Adrenal gland (tissue), 12 donors: ENCODE results near the gene CAPN15. TPM values are rescaled to one million over a fixed set of nuclear protein-coding genes. Genes with fewer than 3 reads are reported as not detected.

Source experiments
- DNase-seq, 7 donors: peaks; one replicate each; pipeline ENCODE4 v3.0.0-alpha.2; 2019 to 2020
- H3K27ac ChIP-seq, 5 donors: fragments of 200-600 bp; sonication (generic) in 4 of 5; 1 replicate in 3 of 5; 2 replicates in 2 of 5; pipeline versions ENCODE4 v1.5.1 to v1.8.0; 2016 to 2020; ENCODE audit warnings: mild to moderate bottlenecking in 1 of 5
- H3K27me3 ChIP-seq: fragments of 200-600 bp; 2 replicates; pipeline ENCODE4 v1.8.0; 2021
- H3K36me3 ChIP-seq, 2 donors: fragments of 200-600 bp; replicated peaks in 1 of 2; 1 replicate in 1 of 2; 2 replicates in 1 of 2; pipeline versions ENCODE4 v1.5.1 to v1.8.0; 2018 to 2022
- H3K4me1 ChIP-seq, 2 donors: fragments of 200-600 bp; replicated peaks in 1 of 2; 1 replicate in 1 of 2; 2 replicates in 1 of 2; pipeline versions ENCODE4 v1.5.1 to v1.8.0; 2018 to 2021
- H3K4me3 ChIP-seq, 4 donors: fragments of 200-600 bp; sonication (generic) in 3 of 4; one replicate each; pipeline ENCODE4 v1.5.1; 2016 to 2018
- H3K9me3 ChIP-seq, 3 donors: fragments of 200-600 bp; sonication (generic) in 1 of 3; replicated peaks in 1 of 3; 1 replicate in 2 of 3; 2 replicates in 1 of 3; pipeline versions ENCODE4 v1.5.1 to v1.8.0; 2016 to 2021
- POLR2A ChIP-seq, 2 donors: fragments of 450-650 bp; IDR thresholded peaks; one replicate each; pipeline ENCODE4 v1.6.1; 2017; ENCODE audit warnings: antibody characterized with exemption in 2 of 2, mild to moderate bottlenecking in 2 of 2, moderate library complexity in 1 of 2
- WGBS, 4 donors: extraction: QIAGEN DNeasy Blood & Tissue Kit in 2 of 4; methylation state at CpG; one replicate each; pipeline versions ENCODE4 v1.1.5 to v1.1.7; 2013 to 2017; 5-methylcytosine and 5-hydroxymethylcytosine counted together
- intact Hi-C, 2 donors: fragments of 100-400 bp; cut with DNase I; formaldehyde crosslinking; loops; one replicate each; pipeline versions ENCODE4 v1.14.1 to v1.15.0; 2022 to 2023
- polyA plus RNA-seq, 3 donors: library from polyadenylated mRNA; stranded (reverse); fragments of 200-250 nt in 2 of 3; fragments of 350-450 nt in 1 of 3; fragmentation: Illumina TruSeq in 1 of 3; extraction: RNeasy Lipid Tissue Mini Kit (QIAGEN cat#74804) in 1 of 3; gene quantifications; one replicate each; pipeline ENCODE4 v1.2.3, GENCODE V29; 2013 to 2014
- total RNA-seq, 9 donors: library from RNA; depleted of rRNA in 4 of 9; stranded (reverse); fragments of >200 nt in 4 of 9; fragments of 120-200 nt in 1 of 9; fragmentation: NEBNext Ultra II Directional in 1 of 9; extraction: Animal tissue kit (Norgen Biotek cat#: 25700) in 1 of 9; gene quantifications; one replicate each; pipeline versions ENCODE4 v1.1.0 to v1.2.4, GENCODE V29; 2013 to 2023
- TF ChIP-seq, protein P1 (sequence below), 6 experiments: fragments of 450-650 bp in 4 of 6; fragments of 200-600 bp in 2 of 6; sonication (generic) in 1 of 6; IDR thresholded peaks; 1 replicate in 5 of 6; 2 replicates in 1 of 6; pipeline versions ENCODE4 v1.5.1 to v1.8.0; 2016 to 2021; ENCODE audit warnings: antibody characterized with exemption in 6 of 6, mild to moderate bottlenecking in 2 of 6, moderate library complexity in 1 of 6
- donor health status: healthy with polysubstance abuse.
- donor health status: Bipolar disorder and iron deficiency.
- donor health status: DM: yes; HTN: yes; CAD: no.
- donor health status: DM: no; HTN: no; CAD: no.
- donor health status: DM: no; HTN: no; CAD: no.
- donor health status: DM: yes; HTN: yes; CAD: no.

Gene CAPN15
- total and polyA plus RNA-seq, 12 donors, result 2.3 to 91.8 (median 43.0) TPM

DNA sequence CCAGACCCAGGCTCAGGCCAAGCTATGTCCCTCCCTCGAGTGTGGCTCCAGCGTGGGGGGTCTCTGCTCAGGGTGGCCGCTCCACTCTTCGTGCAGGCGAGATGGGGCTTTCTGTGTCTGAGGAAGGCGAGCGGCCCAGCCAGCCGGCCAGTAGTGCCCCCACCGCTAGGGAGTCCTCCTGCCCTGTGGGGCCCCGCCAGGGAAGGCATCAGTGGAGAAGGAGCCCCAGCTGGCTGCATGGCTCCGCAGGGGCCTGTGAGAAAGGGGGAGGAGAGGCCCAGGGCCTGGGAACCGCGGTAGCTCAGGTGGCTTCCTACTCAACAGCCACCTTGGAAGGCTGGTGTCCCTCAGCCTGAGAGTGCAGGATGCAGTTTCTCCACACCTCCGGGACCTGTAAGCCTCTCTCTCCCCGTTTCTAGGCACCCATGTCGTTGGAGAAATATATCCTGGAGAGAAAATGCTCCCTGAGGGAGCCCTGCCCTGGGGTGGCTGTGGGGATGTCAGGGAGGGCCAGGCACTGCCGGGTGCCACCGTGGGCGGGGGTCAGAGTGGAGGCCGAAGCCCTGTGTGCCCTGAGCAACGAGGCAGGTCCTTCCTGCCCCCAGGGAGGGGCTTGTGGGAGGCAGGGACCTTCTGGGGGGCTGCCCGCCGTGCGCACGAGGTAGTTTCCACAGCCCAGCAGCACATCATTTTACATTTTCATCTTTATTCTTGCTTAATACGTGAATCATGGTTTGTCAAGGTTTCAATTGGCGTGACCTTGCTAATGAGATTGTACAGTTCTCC lies 45.5 kb downstream of the CAPN15 start:
- Histone ChIP-seq H3K36me3 (peaks cover 0 to 21% of the 10 kb centered on the region in 2 donors), H3K27me3 (no peaks in the 10 kb centered on the region), H3K4me3 (no peak overlapping the region), H3K4me1 (peaks cover 7 to 20% of the 10 kb centered on the region in 2 donors), H3K9me3 (no peaks in the 10 kb centered on the region), H3K27ac (no peak overlapping the region)
- DNase-seq, result no peak
- 61 to 82% (median 72%) methylated on average over 8 to 27 of the region's 27 CpGs for WGBS, 4 donors
- TF ChIP-seq, protein P1, sequence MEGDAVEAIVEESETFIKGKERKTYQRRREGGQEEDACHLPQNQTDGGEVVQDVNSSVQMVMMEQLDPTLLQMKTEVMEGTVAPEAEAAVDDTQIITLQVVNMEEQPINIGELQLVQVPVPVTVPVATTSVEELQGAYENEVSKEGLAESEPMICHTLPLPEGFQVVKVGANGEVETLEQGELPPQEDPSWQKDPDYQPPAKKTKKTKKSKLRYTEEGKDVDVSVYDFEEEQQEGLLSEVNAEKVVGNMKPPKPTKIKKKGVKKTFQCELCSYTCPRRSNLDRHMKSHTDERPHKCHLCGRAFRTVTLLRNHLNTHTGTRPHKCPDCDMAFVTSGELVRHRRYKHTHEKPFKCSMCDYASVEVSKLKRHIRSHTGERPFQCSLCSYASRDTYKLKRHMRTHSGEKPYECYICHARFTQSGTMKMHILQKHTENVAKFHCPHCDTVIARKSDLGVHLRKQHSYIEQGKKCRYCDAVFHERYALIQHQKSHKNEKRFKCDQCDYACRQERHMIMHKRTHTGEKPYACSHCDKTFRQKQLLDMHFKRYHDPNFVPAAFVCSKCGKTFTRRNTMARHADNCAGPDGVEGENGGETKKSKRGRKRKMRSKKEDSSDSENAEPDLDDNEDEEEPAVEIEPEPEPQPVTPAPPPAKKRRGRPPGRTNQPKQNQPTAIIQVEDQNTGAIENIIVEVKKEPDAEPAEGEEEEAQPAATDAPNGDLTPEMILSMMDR (IDR thresholded peaks at IDR 0.05), result no peak
- no peak for TF ChIP-seq POLR2A (IDR thresholded peaks at IDR 0.05)
- intact Hi-C loops, result no loop called here

DNA sequence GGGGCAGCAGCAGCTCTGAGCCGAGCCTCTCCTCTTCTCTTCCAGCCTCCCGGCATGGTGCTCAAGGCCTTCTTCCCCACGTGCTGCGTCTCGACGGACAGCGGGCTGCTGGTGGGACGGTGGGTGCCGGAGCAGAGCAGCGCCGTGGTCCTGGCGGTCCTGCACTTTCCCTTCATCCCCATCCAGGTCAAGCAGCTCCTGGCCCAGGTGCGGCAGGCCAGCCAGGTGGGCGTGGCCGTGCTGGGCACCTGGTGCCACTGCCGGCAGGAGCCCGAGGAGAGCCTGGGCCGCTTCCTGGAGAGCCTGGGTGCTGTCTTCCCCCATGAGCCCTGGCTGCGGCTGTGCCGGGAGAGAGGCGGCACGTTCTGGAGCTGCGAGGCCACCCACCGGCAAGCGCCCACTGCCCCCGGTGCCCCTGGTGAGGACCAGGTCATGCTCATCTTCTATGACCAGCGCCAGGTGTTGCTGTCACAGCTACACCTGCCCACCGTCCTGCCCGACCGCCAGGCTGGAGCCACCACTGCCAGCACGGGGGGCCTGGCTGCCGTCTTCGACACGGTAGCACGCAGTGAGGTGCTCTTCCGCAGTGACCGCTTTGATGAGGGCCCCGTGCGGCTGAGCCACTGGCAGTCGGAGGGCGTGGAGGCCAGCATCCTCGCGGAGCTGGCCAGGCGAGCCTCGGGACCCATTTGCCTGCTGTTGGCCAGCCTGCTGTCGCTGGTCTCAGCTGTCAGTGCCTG lies 46.7 kb downstream of the CAPN15 start:
- 94 to 99% (median 95%) methylated on average over 11 to 46 of the region's 46 CpGs for WGBS, 4 donors
- Histone ChIP-seq H3K4me1 (peaks cover 3 to 13% of the 10 kb centered on the region in 2 donors), H3K27me3 (no peaks in the 10 kb centered on the region), H3K4me3 (no peak overlapping the region), H3K27ac (no peak overlapping the region), H3K36me3 (peaks cover 0 to 21% of the 10 kb centered on the region in 2 donors), H3K9me3 (no peaks in the 10 kb centered on the region)
- intact Hi-C loops, result no loop called here
- no peak for TF ChIP-seq POLR2A (IDR thresholded peaks at IDR 0.05)
- TF ChIP-seq, protein P1 (IDR thresholded peaks at IDR 0.05), result no peak
- no peak for DNase-seq

DNA sequence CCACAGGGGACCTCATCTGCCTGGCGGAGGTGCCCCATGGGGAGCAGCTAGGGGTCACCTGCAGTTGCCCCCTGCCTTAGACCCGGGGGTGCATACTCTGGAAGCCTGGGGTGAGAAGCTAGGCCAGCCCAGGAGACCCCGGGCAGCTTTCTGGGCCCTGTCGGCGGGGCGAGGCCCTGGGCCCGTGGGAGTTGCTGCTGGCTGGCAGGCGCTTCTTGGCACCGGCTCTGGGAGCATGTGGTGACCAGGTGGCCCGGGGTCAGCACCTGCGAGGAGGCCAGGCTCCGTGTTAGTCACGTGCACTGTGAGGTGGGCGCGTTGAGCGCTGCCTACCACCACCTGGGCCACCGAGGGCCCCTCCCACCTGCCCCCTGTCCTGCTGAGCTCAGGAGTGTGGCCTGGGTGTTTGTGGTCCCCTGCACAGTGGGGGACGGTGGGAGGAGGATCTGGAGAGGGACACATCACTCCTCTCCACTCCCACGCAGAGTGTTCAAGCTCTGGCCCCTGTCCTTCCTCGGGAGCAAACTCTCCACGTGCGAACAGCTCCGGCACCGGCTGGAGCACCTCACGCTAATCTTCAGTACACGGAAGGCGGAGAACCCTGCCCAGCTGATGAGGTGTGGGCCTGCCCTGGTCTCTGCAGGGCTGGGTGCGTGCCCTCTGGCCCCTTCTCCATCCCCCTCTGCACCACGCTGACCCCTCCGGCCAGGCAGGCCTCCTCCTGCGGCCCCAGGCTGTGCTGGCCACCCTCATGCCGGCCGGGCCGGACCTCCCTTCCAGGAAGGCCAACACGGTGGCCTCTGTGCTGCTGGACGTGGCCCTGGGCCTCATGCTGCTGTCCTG lies 48.1 kb downstream of the CAPN15 start:
- no peak for TF ChIP-seq POLR2A (IDR thresholded peaks at IDR 0.05)
- TF ChIP-seq, protein P1 (IDR thresholded peaks at IDR 0.05), result no peak
- Histone ChIP-seq H3K4me3 (no peak overlapping the region), H3K27me3 (no peaks in the 10 kb centered on the region), H3K4me1 (peaks cover 0 to 8% of the 10 kb centered on the region in 2 donors), H3K36me3 (peaks cover 0 to 21% of the 10 kb centered on the region in 2 donors), H3K27ac (no peak overlapping the region), H3K9me3 (no peaks in the 10 kb centered on the region)
- 86 to 92% (median 91%) methylated on average over 20 to 36 of the region's 36 CpGs for WGBS, 4 donors
- DNase-seq, result no peak
- intact Hi-C loops, result loop anchor here in 1 of 2 donors (5.0 kb wide), 1 partner anchor 82 kb away; no protein-coding TSS in a partner anchor
